HG03558 (cell line): ENCODE data around the gene TMEM52.
"Not testable (repeated sequence)": the region's sequence is repeated elsewhere in the genome, so short reads cannot be mapped to it uniquely, and the experiment has no call there.

ENCODE experiments used
- ATAC-seq: cut with Tn5 transposase; IDR thresholded peaks from one replicate; pipeline ENCODE4 v1.9.1; 2021; ENCODE audit warnings: moderate number of reproducible peaks; ENCODE audit not compliant: unreplicated experiment; ENCODE audit errors: extremely low read depth

The TMEM52 gene

GRCh38 chr1:1947493-1947892, 28.4 kb upstream of the TMEM52 start:
- ATAC-seq: no peak

DNA sequence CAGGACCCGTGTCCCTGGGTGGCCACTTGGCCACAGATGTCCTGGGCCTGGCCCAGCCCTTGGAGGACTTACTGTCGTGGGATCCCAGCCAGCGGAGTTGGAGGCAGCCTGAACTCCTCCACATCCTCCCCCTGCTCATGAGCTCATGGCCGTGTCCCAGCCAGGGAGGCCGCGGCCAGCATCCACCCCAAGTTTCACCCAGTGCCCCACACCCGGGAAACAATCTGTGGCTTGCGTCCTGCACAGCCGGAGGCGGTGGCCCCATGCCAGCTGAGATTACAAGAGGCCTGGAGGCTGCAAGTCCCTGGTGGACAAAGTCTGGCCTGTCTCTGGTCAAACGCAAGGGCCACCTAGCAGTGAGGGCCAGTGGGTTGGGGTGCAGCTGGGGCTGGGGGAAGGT, 27.5 kb upstream of the TMEM52 start:
- no peak for ATAC-seq

DNA sequence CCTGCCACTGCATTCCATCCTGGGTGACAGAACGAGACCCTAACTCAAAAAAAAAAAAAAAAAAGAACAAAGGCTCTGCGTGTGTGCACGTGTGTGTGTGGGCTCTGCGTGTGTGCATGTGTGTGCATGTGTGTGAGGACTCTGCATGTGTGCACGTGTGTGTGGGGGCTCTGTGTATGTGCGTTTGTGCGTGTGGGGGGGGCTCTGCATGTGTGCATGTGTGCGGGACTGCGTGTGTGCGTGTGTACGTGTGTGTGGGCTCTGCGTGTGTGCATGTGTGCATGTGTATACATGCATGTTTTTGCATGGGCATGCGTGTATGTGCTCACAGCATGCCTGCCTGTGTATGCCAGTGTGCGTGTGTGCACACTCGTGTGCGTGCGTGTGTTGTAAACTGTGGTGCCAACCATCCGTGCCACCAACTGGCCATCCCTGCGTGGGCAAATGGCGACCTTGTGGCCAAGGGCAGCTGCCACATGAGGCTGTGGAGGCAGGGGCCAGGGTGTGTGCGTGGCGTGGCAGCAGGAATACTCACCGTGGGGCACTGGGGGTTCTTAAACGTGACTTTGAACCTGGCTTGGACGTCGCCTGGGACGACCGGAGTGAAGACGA, 26.8 kb upstream of the TMEM52 start:
- no peak for ATAC-seq

DNA sequence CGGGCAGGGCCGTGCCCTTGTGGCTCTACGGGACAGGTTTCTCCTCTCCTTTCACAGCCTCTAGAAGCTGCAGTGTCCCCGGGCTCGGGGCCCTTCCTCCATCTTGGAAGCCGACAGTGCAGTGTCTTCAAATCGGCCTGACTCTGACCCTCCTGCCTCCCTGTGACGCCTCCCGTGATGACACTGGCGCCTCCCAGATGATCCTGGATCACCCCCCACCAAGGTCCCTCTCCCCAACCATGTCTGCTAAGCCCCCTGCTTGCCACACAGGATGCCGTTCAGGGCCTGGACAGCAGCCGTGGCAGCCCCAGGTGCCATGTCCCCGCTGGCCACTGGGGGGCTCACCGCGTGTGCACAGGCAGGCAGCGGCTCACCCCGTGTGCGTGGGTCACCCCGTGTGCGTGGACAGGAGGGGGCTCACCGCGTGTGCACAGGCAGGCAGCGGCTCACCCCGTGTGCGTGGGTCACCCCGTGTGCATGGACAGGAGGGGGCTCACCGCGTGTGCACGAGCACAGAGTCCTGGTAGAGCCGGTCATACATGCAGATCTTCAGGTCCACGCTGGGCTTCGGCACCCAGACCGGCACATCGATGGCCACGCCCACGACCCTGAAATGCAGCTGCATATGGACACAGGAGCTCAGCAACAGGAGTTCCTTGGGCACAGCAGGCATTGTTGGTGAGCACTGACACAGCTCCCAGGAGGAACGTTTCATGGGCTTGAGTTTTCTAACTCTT, 24.9 kb upstream of the TMEM52 start:
- ATAC-seq: no peak

- ATAC-seq: no peak
Observed at GRCh38 chr1:1942753-1943656, 23.9 kb upstream of the TMEM52 start.

DNA sequence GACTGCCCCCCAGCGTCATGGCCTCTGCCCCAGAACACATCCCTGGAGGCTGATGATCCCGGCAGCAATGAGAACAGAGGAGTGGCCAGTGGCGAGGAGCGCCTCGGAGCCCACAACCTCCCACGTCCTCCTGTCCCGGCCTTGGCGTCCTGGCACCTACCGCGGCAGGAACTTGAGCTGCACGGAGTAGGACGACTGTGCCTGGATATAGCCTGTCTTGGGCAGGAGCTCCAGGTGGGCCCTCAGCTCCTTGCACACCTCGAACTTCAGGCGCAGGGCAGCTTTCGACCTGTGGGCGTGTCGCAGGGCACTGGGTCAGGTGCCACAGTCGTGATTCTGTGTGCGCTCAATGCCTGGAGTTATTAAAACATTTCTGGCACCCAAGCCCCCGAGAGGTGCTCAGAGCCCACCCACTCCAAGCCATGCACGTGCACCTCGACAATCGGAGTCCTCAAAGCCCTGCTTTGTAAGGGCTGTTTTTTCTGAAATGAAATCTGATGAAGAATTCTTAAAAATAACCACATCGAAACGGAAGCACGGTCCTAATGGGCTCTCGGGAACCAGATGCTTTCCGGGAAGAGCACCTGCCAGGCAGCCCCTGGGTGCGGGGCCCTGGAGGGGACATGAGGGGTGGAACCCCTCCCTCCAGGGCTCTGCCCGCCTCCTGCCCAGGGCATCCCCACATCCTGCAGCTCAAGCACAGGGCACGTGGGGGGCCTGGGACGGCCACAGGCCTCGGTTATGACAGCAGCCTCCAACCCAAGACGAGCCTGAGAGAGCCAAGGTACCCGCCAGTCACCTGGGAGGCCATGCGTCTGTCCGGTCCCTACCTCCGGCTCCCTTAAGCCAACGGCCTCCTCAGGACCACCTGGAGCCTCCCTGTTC, 23.0 kb upstream of the TMEM52 start:
- no peak for ATAC-seq

DNA sequence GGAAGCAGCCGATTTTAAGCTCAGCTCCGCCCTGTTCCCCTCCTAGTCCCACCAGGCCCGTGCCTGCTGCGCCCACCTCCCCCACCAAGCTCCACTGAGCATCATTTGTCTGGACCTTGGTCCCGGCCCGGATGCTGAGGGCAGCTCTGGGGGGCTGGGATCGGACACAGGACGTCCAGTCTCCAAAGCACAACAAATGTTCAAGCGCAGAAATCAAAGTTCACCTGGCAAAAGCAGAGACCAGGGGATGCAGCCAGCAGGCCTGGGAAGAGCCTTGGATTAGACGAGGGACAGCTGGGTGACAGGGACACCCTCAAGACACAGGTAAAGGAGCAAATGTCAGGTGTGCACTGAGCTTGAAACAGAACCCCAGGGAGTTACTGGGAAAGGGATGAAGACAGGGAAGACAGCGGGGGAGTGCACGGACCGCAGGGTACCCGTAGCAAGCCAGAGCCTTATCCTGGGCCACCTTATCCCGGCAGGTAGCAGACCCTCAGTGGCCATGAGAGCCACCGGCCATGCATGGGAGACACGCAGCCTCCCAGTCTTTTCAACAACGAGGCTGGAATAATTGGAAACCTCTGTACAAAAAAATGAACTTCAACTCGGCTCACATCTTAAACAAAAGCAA, 22.2 kb upstream of the TMEM52 start:
- ATAC-seq: no peak

DNA sequence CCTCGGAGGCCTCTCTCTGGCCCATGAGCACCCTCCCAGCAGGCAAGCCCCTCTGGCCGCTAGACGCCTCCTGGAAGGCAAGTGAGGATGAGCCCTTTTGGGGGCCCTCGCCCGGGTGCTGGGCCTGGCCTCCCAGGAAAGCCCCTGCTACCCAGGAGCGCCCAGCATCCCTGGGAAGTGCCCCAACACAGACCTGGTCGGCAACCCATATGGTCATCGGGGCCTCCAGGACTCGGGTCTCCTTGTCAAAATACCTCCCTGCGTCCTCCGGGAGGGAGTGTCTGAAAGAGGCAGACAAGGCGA, 21.0 kb upstream of the TMEM52 start:
- no peak for ATAC-seq

GRCh38 chr1:1939296-1940122, 20.4 kb upstream of the TMEM52 start:
- no peak for ATAC-seq

- ATAC-seq: no peak
Observed at GRCh38 chr1:1938613-1939295, 19.7 kb upstream of the TMEM52 start.

DNA sequence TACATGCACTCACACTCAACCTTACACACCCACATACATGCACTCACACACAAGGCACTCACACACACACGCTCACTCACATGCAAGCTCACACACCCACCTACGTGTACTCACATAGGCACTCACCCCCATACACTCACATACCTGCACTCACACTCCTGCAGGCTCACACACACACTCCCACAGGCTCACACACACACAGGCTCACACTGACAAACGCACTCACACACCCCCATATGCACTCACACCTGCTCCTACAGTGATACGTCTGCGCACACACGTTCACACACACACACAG, 19.1 kb upstream of the TMEM52 start:
- ATAC-seq: no peak

DNA sequence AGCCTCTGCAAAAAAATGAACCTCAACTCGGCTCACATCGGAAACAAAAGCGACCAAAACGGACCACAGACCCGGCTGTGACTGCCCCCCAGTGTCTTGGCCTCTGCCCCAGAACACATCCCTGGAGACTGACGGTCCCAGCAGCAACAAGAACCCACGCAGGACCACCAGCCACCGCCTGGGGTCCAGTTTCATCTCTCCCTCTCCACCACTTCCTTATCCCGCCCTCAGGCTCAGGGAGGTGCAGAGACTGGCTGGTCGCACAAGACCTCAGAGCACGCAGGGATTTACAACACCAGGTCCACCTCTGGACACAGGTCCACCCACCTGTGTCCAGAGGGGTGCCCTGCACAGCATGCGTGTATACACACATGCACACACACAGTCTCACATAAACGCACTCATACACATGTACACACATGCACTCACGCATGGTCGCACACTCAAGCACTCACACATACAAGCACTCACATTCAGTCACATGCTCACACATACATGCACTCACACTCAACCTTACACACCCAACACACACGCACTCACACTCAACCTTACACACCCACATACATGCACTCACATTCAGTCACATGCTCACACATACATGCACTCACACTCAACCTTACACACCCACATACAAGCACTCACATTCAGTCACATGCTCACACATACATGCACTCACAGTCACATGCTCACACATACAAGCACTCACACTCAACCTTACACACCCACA, 18.6 kb upstream of the TMEM52 start:
- no peak for ATAC-seq

DNA sequence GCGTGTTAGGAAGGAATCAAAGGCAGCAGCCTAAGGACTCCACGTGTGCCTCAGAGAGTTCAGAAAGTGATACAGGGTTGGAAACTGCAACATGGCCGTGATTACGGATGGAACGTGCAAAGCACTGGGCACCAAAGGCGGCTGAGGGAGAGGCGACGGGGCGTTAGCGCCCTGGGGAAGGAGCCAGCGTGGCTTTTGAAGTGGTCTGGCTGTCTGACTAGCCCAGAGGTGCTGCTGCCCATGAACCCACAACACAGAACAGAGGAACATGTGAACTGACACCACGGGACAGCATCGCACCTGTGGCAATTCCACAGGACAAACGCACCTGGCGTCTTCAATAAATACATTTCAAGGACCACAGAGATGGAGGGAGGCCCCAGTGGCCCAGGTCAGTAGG, 18.0 kb upstream of the TMEM52 start:
- no peak for ATAC-seq

DNA sequence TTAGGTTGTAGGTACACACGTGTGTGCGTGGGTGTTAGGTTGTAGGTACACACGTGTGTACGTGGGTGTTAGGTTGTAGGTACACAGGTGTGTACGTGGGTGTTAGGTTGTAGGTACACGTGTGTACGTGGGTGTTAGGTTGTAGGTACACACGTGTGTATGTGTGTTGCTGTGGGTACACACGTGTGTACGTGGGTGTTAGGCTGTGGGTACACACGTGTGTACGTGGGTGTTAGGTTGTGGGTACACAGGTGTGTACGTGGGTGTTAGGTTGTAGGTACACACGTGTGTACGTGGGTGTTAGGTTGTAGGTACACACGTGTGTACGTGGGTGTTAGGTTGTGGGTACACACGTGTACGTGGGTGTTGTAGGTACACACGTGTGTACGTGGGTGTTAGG, 15.8 kb upstream of the TMEM52 start:
- not testable (repeated sequence) for ATAC-seq

GRCh38 chr1:1929639-1930545, 10.8 kb upstream of the TMEM52 start:
- ATAC-seq: no peak

GRCh38 chr1:1929102-1929638, 10.1 kb upstream of the TMEM52 start:
- ATAC-seq: no peak
